Keratinocyte (primary cell): Measurements from ENCODE around the gene NLRP5.
A peak's percentile ranks its signal among the peaks of the same experiment; 100 is the strongest.

Source experiments
- CTCF ChIP-seq, 3 experiments: IDR thresholded peaks in 1 of 3; conservative IDR thresholded peaks in 1 of 3; optimal IDR thresholded peaks in 1 of 3; 2 replicates in 2 of 3; 3 replicates in 1 of 3; pipeline versions ENCODE3 to v1.5.1; 2011; ENCODE audit warnings: low read length in 3 of 3, mild to moderate bottlenecking in 3 of 3, moderate library complexity in 2 of 3, control low read depth in 1 of 3, inconsistent platforms in 1 of 3; ENCODE audit not compliant: insufficient read depth in 2 of 3; ENCODE audit errors: extremely low read depth in 1 of 3
- EZH2 ChIP-seq: IDR thresholded peaks from one replicate; pipeline ENCODE4 v1.6.1; 2012; ENCODE audit warnings: inconsistent platforms, mild to moderate bottlenecking, low read length, moderate library complexity

GRCh38 chr19:56071151-56071550 lies 84.6 kb downstream of the NLRP5 start:
- TF ChIP-seq CTCF (optimal IDR thresholded peaks at IDR 0.05 in 1 of 3, IDR thresholded peaks at IDR 0.05 in 1 of 3, conservative IDR thresholded peaks at IDR 0.05 in 1 of 3; ENCODE audit: extremely low read depth in 1 of 3, insufficient read depth in 2 of 3, low read length in 3 of 3) = peak in 2 of 3 experiments; percentile 12 to 16
- TF ChIP-seq EZH2 = no peak
